H7 (cell line): ENCODE results near the gene RREB1. TPM values are rescaled to one million over a fixed set of nuclear protein-coding genes. Genes with fewer than 3 reads are reported as not detected.

Experiments used
- DNase-seq: peaks from one replicate; pipeline ENCODE4 v3.0.0; 2012
- H3K27me3 ChIP-seq: 2 replicates; pipeline ENCODE4 v1.6.0; 2011; ENCODE audit warnings: mild to moderate bottlenecking, low read length; ENCODE audit not compliant: control insufficient read depth, insufficient read depth
- H3K36me3 ChIP-seq: replicated peaks from 2 replicates; pipeline ENCODE4 v1.5.1; 2011; ENCODE audit warnings: low read length; ENCODE audit not compliant: control insufficient read depth, insufficient read depth
- H3K4me3 ChIP-seq: 2 replicates; pipeline ENCODE4 v1.5.1; 2011; ENCODE audit warnings: low read depth, mild to moderate bottlenecking, control low read depth, low read length, moderate library complexity; ENCODE audit not compliant: insufficient read depth
- total RNA-seq: library from RNA; depleted of rRNA; stranded (reverse); fragments of >200 nt; shearing (Covaris generic); gene quantifications from 2 replicates; pipeline ENCODE4 v1.2.3, GENCODE V29; 2014; rRNA removed

The RREB1 gene, protein sequence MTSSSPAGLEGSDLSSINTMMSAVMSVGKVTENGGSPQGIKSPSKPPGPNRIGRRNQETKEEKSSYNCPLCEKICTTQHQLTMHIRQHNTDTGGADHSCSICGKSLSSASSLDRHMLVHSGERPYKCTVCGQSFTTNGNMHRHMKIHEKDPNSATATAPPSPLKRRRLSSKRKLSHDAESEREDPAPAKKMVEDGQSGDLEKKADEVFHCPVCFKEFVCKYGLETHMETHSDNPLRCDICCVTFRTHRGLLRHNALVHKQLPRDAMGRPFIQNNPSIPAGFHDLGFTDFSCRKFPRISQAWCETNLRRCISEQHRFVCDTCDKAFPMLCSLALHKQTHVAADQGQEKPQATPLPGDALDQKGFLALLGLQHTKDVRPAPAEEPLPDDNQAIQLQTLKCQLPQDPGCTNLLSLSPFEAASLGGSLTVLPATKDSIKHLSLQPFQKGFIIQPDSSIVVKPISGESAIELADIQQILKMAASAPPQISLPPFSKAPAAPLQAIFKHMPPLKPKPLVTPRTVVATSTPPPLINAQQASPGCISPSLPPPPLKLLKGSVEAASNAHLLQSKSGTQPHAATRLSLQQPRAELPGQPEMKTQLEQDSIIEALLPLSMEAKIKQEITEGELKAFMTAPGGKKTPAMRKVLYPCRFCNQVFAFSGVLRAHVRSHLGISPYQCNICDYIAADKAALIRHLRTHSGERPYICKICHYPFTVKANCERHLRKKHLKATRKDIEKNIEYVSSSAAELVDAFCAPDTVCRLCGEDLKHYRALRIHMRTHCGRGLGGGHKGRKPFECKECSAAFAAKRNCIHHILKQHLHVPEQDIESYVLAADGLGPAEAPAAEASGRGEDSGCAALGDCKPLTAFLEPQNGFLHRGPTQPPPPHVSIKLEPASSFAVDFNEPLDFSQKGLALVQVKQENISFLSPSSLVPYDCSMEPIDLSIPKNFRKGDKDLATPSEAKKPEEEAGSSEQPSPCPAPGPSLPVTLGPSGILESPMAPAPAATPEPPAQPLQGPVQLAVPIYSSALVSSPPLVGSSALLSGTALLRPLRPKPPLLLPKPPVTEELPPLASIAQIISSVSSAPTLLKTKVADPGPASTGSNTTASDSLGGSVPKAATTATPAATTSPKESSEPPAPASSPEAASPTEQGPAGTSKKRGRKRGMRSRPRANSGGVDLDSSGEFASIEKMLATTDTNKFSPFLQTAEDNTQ (N-terminal part only)
- 24.2 and 31.9 TPM in 2 replicates for total RNA-seq

DNA sequence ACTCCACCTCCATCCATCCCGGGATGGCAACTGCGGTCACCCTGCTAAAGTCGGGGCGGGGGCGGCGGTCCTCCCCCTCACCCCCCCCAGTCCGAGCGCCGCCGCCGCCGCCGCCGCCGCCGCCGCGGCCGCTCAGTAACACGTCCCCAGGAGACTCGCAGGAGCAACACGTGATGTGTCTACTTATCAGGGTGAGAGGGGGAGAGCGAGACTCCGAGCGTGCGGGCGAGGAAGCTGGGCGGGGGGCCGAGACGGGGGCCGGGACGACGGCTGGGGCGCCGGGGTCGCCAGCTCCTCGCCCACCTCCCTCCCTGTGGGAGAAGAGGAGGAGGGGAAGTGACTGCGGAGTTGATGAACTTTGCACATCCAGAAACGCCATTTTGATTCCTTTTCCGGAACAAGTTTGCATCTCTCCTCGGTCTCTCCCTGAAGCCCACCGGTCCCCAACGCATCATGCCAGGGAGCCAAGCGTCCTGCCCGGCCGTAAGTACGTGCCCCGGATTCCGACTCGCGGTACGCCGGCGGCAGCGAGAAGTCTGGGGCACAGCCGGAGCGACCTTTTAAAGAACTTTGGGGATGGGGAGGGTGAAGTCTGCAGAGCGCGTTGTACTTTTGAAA is at the start of gene RREB1:
Gene RREB1 (plus strand): TSS at position 384 of the 618 bp plus-strand sequence. CDS start 73,951 bp downstream, outside the sequence.
- H3K4me3 ChIP-seq, result peak within 1 kb of the TSS; percentile 90
- DNase-seq, result peak; percentile 87
- no peaks in the 10 kb centered on the region for H3K36me3 ChIP-seq
- peaks cover 2% of the 10 kb centered on the region; the same call in 1 of the 2 replicates for H3K27me3 ChIP-seq

DNA sequence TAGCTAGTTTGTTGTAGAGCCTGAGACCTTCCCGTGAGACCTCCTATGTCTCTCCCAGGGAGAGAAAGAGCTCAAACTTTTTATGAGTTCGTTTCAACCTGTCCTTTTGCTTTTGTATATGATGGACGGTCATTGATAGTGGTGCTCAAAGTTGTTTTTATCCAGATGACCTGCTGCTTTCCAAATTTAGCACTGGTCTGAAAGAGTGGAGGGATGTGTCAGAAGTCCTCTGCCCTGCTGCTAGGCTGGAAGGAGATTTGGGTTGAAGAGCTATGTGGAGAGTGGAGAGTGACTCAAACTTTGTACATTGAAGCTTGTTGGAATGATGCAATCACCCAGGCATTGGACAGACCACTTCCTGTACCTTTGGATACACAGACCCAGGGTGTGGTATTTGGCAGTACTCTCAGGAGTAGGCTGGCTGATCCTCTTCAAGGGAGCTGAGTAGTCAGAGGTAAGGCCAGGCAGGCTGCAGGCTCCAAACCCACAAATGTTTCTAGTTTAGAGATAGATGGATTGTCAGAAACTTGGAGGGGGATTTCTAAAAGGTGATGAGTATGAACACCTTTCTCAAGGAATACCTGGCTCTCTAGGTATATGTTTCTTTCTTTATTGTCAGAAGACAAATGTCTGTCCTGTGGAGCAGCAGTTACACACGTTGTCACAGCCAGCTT is 49.4 kb upstream of the RREB1 start:
- Histone ChIP-seq H3K36me3 (no peaks in the 10 kb centered on the region), H3K27me3 (no peaks in the 10 kb centered on the region), H3K4me3 (no peak overlapping the region)
- DNase-seq, result no peak

DNA sequence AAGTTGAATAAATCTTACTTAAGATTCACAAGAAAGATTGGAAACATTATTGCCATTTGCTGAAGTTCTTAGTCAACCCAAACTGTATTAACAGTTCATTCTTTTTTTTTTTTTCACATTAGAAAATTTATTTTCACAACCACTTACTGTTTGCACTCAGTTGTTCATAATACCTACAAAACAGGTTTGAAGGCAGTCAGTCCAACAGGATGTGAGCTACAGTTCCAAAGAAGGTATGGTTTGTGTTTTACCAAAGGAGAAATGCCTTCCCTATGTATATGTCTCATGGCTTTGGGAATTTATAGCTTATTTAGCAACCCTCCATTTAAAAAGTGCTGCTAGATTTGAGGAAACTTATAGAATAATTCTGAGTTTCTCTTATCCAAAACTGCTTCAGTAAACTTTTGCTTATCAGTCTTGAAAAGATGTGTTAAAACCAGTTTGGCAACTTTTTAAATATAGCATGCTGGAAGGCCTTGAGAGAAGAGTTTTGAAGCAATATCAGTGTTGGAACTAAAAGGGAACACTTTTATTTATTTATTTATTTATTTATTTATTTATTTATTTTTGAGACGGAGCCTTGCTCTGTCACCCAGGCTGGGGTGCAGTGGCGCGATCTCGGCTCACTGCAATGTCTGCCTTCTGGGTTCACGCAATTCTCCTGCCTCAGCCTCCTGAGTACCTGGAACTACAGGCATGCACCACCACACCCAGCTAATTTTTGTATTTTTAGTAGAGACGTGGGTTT is 46.8 kb upstream of the RREB1 start:
- DNase-seq, result no peak
- Histone ChIP-seq H3K4me3 (no peak overlapping the region), H3K27me3 (no peaks in the 10 kb centered on the region), H3K36me3 (no peaks in the 10 kb centered on the region)

DNA sequence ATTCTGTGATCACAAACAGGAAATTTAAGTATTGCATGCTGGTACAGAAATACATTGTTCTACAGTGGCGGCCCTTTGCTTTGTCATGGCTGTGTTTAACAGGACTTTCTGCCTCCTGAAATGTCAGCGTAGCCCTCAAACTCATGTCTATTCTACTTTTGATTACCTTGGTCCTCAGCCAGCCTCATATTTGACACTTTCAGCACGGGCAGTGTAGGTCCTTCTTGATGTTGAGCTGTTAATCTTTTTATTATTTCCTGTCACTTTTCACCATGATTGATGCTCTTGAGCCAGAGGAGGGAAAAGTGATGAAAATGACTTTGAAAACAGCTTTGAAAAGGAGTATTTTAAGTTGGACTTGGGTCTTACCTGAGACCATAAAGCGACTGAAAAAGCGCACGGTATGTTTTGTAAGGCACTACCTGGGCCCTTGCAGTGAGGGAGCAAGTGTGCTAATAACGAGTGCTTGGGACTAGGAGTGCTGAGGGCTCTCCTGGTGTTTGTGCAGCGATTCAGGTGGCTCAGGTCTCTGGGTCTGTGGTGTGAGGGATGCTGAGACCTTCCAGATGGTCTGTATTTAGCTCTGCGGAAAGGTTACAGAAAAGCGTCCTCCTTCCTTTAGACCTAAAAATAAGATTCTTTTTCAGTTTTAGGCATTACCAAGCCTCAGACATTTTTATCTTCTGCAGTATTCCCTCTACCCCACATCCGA is 45.2 kb upstream of the RREB1 start:
- no peaks in the 10 kb centered on the region for H3K27me3 ChIP-seq
- H3K36me3 ChIP-seq, result no peaks in the 10 kb centered on the region
- DNase-seq, result no peak
- no peak overlapping the region for H3K4me3 ChIP-seq

DNA sequence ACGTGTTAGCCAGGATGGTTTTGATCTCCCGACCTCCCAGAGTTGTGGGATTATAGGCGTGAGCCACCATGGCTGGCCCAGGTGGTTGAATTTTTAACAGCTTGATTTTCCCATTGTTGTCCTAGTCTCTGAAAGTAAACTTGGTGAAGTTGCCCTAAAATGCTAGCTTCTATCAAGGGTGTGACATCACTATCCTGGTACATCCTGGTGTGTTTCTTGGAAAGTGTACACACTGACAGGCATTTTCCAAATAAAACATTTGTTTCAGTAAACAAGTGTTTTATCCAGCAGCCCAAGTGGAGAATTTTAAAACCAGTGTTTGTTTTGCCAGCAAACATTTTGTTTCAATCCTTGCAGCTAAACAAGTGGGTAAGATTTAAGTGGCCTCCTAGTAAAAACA is 40.5 kb upstream of the RREB1 start:
- H3K36me3 ChIP-seq, result no peaks in the 10 kb centered on the region
- no peak for DNase-seq
- no peaks in the 10 kb centered on the region for H3K27me3 ChIP-seq

DNA sequence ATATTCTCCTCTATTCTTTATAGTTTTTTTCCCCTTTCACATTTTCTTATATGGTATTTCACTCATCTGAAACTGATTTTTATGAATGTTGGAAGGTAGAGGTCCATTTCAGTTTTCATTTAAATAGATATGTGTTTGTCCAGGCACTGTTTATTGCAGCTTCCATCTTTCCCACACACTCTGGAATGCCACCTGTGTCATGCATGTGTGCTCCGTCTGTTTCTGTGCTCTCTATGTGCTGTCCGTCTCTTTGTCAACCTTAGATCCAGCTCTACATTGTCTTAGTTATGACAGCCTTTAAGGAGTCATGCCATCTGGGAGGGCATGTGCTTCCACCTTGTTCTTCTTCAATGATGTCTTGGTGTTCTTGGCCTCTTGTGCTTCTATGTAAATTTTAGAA is 36.4 kb upstream of the RREB1 start:
- no peak for DNase-seq
- H3K4me3 ChIP-seq, result no peak overlapping the region
- H3K27me3 ChIP-seq, result no peaks in the 10 kb centered on the region
- no peaks in the 10 kb centered on the region for H3K36me3 ChIP-seq

More for the DNA sequence above, 40.5 kb upstream of the RREB1 start:
- H3K4me3 ChIP-seq, result no peak overlapping the region

DNA sequence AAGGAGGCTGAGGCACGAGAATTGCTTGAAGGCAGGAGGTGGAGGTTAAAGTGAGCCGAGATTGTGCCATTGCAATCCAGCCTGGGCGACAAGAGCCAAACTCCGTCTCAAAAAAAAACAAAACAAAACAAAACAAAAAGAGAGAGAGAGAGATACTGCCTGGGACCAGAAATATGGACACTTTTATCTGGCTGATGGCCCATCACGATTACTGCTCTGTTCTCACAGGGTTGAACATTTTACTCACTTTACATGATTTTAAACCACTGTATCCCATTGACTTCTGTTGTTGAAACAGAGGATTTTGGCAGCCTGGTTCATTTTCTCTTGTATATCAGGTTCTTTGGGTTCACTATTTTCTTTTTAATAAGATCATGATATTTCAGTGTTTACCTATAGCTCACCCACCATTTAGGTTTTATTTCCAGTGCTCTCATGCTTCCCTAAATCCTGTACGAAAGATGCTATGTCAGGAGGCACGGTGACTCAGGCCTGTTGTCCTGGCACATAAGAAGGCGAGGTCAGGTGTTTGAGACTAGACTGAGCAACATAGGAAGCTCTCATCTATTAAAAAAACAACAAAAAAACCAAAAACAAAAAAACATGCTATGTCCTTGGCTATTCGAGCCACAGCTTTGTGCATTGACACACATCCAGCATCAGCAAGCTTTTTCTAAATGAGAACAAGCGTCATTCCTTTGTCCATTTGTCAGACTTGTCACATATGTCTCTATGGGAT is 34.5 kb upstream of the RREB1 start:
- Histone ChIP-seq H3K36me3 (no peaks in the 10 kb centered on the region), H3K27me3 (no peaks in the 10 kb centered on the region), H3K4me3 (no peak overlapping the region)
- DNase-seq, result no peak

DNA sequence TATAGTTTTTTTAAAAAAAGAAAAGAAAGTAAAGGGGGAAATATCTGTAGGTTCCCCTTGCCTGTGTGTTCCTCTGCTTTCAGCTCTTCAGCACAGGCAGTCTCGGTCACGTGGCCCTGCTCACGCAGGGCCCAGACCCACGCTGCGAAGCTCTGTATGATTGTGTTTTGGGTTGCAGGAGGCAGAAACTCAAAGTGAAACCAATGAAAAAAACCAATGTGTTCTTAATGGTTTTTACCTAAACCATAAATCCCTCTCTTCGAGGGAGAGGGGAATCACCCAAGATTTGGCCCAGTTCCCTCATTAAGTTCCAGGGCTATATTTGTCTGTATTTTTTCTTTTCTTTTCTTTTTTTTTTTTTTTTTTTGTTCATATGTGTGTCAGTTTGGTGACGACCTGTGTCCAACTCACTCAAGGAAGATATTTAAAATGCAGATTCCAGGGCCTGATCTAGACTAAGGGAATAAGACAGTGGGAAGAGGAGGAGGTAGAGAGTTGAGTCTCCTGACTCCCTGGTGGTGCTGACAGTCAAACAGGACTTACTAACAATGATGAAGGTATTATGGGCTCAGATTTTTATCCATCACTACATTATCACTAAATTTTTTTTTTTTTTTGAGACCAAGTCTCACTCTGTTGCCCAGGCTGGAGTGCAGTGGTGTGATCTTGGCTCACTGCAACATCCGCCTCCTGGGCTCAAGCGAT is 33.8 kb upstream of the RREB1 start:
- Histone ChIP-seq H3K4me3 (no peak overlapping the region), H3K27me3 (no peaks in the 10 kb centered on the region), H3K36me3 (no peaks in the 10 kb centered on the region)
- no peak for DNase-seq

DNA sequence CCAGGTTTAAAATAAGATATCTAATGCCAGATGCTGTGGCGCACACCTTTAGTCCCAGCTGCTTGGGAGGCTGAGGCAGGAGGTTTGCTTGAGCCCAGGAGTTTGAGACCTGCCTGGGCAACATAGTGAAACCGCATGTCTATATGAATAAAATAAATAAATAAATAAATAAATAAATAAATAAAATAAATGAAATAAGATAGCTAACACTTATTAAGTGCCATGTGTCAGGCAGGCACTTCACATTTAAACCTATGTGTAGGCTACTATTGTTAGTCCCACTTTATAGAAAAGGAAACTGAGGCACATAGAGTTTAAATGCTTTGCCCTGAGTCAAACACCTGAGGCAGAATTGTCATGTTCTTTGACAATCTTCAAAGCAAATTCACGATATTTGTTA is 32.9 kb upstream of the RREB1 start:
- H3K27me3 ChIP-seq, result no peaks in the 10 kb centered on the region
- H3K4me3 ChIP-seq, result no peak overlapping the region
- DNase-seq, result no peak

DNA sequence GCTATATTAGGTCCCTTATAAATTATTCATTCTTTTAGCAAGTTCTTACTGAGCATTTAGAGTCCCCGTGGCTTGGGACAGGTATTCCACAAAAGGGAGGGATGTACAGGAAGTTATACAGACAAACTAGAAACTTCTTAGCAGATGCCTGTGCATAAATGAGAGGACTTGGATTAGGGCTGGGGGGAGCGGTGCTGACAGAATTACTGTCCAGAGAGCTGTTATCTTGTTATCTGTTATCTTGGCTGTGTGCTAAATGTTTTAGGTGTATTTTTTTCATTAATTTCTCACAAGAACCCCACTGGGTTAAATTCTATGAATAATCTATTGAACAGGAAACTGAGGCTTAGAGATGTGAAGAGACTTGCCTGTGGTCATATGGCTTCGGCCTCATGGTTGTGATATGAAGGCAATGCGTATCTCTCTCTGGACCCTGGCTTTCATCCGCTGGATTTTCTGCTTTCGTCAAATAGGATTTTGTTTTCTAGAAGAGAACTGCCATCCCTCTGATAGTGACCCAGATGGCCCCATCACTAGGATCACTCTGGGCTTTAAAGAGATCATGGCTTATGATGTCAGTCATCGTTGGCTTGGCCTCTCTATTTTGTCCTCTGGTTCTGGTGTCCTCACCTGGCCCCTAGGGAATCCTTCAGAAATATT is 32.3 kb upstream of the RREB1 start:
- no peak for DNase-seq
- Histone ChIP-seq H3K27me3 (no peaks in the 10 kb centered on the region), H3K36me3 (no peaks in the 10 kb centered on the region), H3K4me3 (no peak overlapping the region)

More for the DNA sequence above, 32.9 kb upstream of the RREB1 start:
- H3K36me3 ChIP-seq, result no peaks in the 10 kb centered on the region

DNA sequence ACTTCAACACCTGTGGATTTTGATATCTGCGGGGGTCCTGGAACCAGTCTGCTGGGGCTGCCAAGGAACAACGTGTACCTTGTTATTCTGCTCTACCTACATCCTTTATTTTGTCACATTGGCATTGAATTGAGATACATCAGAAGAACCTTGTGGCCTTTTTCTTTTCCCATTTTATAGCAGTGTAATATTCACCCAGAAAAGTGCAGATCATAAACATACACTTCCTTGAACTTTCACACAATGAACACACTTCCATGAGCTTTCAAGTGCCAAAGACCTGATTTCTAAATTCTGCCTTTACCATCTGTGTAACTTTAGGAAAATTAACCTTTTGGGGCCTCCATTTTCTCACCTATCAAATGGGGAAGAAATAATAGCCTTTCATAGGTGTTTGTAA is 29.9 kb upstream of the RREB1 start:
- DNase-seq, result no peak
- Histone ChIP-seq H3K36me3 (no peaks in the 10 kb centered on the region), H3K27me3 (no peaks in the 10 kb centered on the region), H3K4me3 (no peak overlapping the region)
